ENCODE measurements around the gene AGXT2. TPM values are rescaled to one million over a fixed set of nuclear protein-coding genes. Genes with fewer than 3 reads are reported as not detected.

AGXT2 gene
- total RNA-seq, 1 experiment from 2014 or later, result not detected

- Histone ChIP-seq H3K79me2 (ENCODE audit: insufficient read depth, low read length) (no peaks in the 10 kb centered on the region), H3K9me3 (ENCODE audit: control insufficient read depth, low read depth, low read length) (no peaks in the 10 kb centered on the region), H3K14ac (ENCODE audit: insufficient read depth, low read length) (no peak overlapping the region), H2AFZ (ENCODE audit: low read length) (no peak overlapping the region), H2BK5ac (ENCODE audit: insufficient read length, low read length) (no peak overlapping the region), H3K56ac (ENCODE audit: insufficient read length, low read depth, low read length) (no peak overlapping the region), H3K23me2 (ENCODE audit: insufficient read length, low read depth, low read length, poor library complexity, severe bottlenecking) (no peaks in the 10 kb centered on the region), H4K91ac (ENCODE audit: insufficient read length, low read depth, low read length) (no peak overlapping the region), H2AK5ac (ENCODE audit: insufficient read length, low read length) (no peak overlapping the region), H2BK20ac (ENCODE audit: low read depth, low read length, poor library complexity, severe bottlenecking) (no peak overlapping the region), H3K27me3 (ENCODE audit: insufficient read depth, low read length) (no peaks in the 10 kb centered on the region), H2BK12ac (ENCODE audit: insufficient read length, low read depth, low read length) (no peak overlapping the region), H3K4ac (ENCODE audit: low read depth, low read length) (no peak overlapping the region), H3K9ac (ENCODE audit: extremely low read depth, insufficient read length, low read length) (no peak overlapping the region), H2BK15ac (ENCODE audit: low read depth, low read length) (no peak overlapping the region), H4K5ac (ENCODE audit: insufficient read length, low read depth, low read length) (no peak overlapping the region), H3K23ac (ENCODE audit: insufficient read length, low read depth, low read length) (no peak overlapping the region), H3K27ac (ENCODE audit: insufficient read length, low read depth, low read length) (no peak overlapping the region), H4K20me1 (ENCODE audit: control insufficient read depth, insufficient read depth, insufficient read length) (no peaks in the 10 kb centered on the region), H3T11ph (ENCODE audit: low read length) (no peak overlapping the region), H3K4me2 (ENCODE audit: insufficient read depth, insufficient read length, low read length) (no peak overlapping the region), H4K8ac (replicated peaks; ENCODE audit: insufficient read length, low read depth, low read length) (no peak overlapping the region), H3K18ac (ENCODE audit: insufficient read length, low read depth, low read length) (no peak overlapping the region), H2BK120ac (ENCODE audit: low read depth, low read length, poor library complexity, severe bottlenecking) (no peak overlapping the region), H3K79me1 (ENCODE audit: insufficient read depth, low read depth, low read length, poor library complexity, severe bottlenecking) (no peaks in the 10 kb centered on the region), H3K4me1 (ENCODE audit: insufficient read depth, low read length) (no peaks in the 10 kb centered on the region)
- Mint-ChIP-seq H3K9me3 (peaks cover 0 to 3% of the 10 kb centered on the region in 2 experiments; a peak in 2 of 5 replicates), H3K36me3 (ENCODE audit: insufficient read depth in 1 of 3, low read depth in 3 of 3) (peaks cover 0 to 2% (median 0%) of the 10 kb centered on the region in 3 experiments; a peak in 1 of 7 replicates), H3K4me3 (no peak overlapping the region), H3K27ac (no peak overlapping the region), H3K27me3 (ENCODE audit: low read depth) (no peaks in the 10 kb centered on the region), H3K4me1 (peaks cover 16 to 18% of the 10 kb centered on the region in 2 experiments)
- DNase-seq, result no peak
- TF ChIP-seq, protein P1, sequence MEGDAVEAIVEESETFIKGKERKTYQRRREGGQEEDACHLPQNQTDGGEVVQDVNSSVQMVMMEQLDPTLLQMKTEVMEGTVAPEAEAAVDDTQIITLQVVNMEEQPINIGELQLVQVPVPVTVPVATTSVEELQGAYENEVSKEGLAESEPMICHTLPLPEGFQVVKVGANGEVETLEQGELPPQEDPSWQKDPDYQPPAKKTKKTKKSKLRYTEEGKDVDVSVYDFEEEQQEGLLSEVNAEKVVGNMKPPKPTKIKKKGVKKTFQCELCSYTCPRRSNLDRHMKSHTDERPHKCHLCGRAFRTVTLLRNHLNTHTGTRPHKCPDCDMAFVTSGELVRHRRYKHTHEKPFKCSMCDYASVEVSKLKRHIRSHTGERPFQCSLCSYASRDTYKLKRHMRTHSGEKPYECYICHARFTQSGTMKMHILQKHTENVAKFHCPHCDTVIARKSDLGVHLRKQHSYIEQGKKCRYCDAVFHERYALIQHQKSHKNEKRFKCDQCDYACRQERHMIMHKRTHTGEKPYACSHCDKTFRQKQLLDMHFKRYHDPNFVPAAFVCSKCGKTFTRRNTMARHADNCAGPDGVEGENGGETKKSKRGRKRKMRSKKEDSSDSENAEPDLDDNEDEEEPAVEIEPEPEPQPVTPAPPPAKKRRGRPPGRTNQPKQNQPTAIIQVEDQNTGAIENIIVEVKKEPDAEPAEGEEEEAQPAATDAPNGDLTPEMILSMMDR (conservative IDR thresholded peaks at IDR 0.05), result no peak
- WGBS (ENCODE audit: extremely low coverage, insufficient read length, low lambda C conversion rate), result no CpG with 5 or more reads among the region's 3 CpGs
Observed at GRCh38 chr5:35094948-35095347, 47.2 kb upstream of the AGXT2 start.

Measured in H9 (cell line).